Spleen (tissue), 11 donors: ENCODE data around the gene NAA30. TPM values are rescaled to one million over a fixed set of nuclear protein-coding genes. Genes with fewer than 3 reads are reported as not detected.

Source experiments
- DNase-seq: peaks from one replicate; pipeline ENCODE4 v3.0.0-alpha.2; 2020
- H3K27ac ChIP-seq, 8 donors: fragments of 200-600 bp; sonication (generic) in 7 of 8; 1 replicate in 4 of 8; 2 replicates in 4 of 8; pipeline versions ENCODE4 v1.5.0 to v1.8.0; 2016 to 2021; ENCODE audit warnings: inconsistent platforms in 4 of 8, mild to moderate bottlenecking in 4 of 8, moderate library complexity in 1 of 8
- H3K27me3 ChIP-seq, 7 donors: fragments of 200-600 bp; sonication (generic) in 6 of 7; replicated peaks in 1 of 7; 1 replicate in 4 of 7; 2 replicates in 3 of 7; pipeline versions ENCODE4 v1.5.0 to v1.8.0; 2016 to 2021; ENCODE audit warnings: inconsistent platforms in 3 of 7, mild to moderate bottlenecking in 1 of 7
- H3K36me3 ChIP-seq, 6 donors: fragments of 200-600 bp; sonication (generic) in 5 of 6; 1 replicate in 4 of 6; 2 replicates in 2 of 6; pipeline versions ENCODE4 v1.5.0 to v1.8.0; 2016 to 2021; ENCODE audit warnings: inconsistent platforms in 2 of 6
- H3K4me1 ChIP-seq, 6 donors: fragments of 200-600 bp; sonication (generic) in 5 of 6; 1 replicate in 3 of 6; 2 replicates in 3 of 6; pipeline versions ENCODE4 v1.5.0 to v1.8.0; 2016 to 2021; ENCODE audit warnings: inconsistent platforms in 3 of 6
- H3K4me3 ChIP-seq, 8 donors: fragments of 200-600 bp; sonication (generic) in 7 of 8; 1 replicate in 4 of 8; 2 replicates in 4 of 8; pipeline versions ENCODE4 v1.5.0 to v1.8.0; 2016 to 2021; ENCODE audit warnings: inconsistent platforms in 4 of 8, mild to moderate bottlenecking in 4 of 8, moderate library complexity in 2 of 8
- H3K9me3 ChIP-seq, 8 donors: fragments of 200-600 bp; sonication (generic) in 7 of 8; 1 replicate in 4 of 8; 2 replicates in 4 of 8; pipeline versions ENCODE4 v1.5.0 to v1.8.0; 2016 to 2021; ENCODE audit warnings: inconsistent platforms in 4 of 8
- POLR2A ChIP-seq, 3 donors: fragments of 450-650 bp; IDR thresholded peaks; one replicate each; pipeline ENCODE4 v1.5.1; 2017; ENCODE audit warnings: antibody characterized with exemption in 3 of 3, mild to moderate bottlenecking in 1 of 3
- POLR2AphosphoS5 ChIP-seq, 3 donors: sonication (generic); formaldehyde crosslinking; IDR thresholded peaks; one replicate each; pipeline ENCODE4 v1.5.1; 2017; ENCODE audit warnings: antibody characterized with exemption in 3 of 3
- WGBS, 5 donors: extraction: QIAGEN DNeasy Blood & Tissue Kit in 3 of 5; methylation state at CpG; one replicate each; pipeline versions ENCODE4 v1.1.5 to v1.1.7; 2013 to 2018; 5-methylcytosine and 5-hydroxymethylcytosine counted together
- intact Hi-C: fragments of 100-400 bp; cut with DNase I; formaldehyde crosslinking; loops from one replicate; pipeline ENCODE4 v1.15.0; 2023; ENCODE audit warnings: low total_unique reads
- polyA plus RNA-seq, 3 donors: library from polyadenylated mRNA; stranded (reverse); fragments of 200-250 nt; gene quantifications; one replicate each; pipeline ENCODE4 v1.2.1, GENCODE V29; 2013
- total RNA-seq, 7 donors: library from RNA; depleted of rRNA in 3 of 7; stranded (reverse); fragments of >200 nt in 3 of 7; fragmentation: NEBNext Ultra II Directional in 4 of 7; extraction: Animal tissue kit (Norgen Biotek cat#: 25700) in 4 of 7; gene quantifications; one replicate each; pipeline versions ENCODE4 v1.1.0 to v1.2.1, GENCODE V29; 2016 to 2021
- TF ChIP-seq, protein P1 (sequence below), 11 experiments: fragments of 200-600 bp in 7 of 11; fragments of 450-650 bp in 4 of 11; sonication (generic) in 4 of 11; IDR thresholded peaks in 8 of 11; conservative IDR thresholded peaks in 3 of 11; 1 replicate in 7 of 11; 2 replicates in 4 of 11; pipeline versions ENCODE4 v1.4.0 to v1.8.0; 2016 to 2021; ENCODE audit warnings: antibody characterized with exemption in 11 of 11, inconsistent platforms in 4 of 11, mild to moderate bottlenecking in 1 of 11
- donor health status: healthy with polysubstance abuse.
- donor health status: DM: no; HTN: no; CAD: no; lungs with moderate emphysema.
- donor health status: DM: no; HTN: no; CAD: no.
- donor health status: Bipolar disorder and iron deficiency.
- donor health status: healthy.
- donor health status: DM: no; HTN: no; CAD: no.
- donor health status: DM: yes; HTN: yes; CAD: no.

The NAA30 gene
- total and polyA plus RNA-seq, 10 donors, result 2.8 to 24.4 (median 16.2) TPM

DNA sequence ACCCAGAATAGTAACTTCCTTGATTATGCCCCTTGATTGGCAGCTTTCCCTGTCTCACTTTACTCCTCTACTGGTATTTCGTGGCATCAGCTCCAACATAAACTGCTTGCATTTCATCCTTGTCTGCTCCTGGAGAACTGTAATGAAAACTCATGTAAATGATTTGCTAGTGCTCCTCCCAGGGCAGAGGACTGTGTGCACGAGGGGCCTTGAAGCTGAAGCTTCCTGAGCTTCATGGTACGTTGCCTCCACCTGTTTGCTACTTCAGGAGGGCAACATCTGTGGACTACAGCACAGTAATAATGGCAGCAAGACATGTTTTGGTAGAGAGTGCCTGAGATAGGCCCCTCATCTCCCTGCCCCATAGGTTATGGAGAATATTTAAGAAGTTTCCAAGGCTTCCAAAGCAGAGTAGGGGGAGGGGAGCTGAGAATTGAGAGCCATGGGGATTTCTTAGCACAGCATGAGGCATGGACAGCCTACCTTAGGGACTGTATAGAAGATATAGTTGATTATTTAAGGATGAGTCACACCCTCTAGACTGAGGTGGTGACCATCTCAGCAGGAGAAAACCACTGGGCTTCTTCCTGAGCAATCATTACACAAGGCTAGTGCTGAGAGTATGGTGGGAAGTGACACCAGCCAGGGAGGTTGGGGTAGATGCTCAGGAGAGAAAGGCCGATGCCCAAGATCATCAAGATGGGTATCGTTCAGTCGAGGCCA lies 73.8 kb downstream of the NAA30 start:
- no peak for DNase-seq
- no peak overlapping the region for H3K4me3 ChIP-seq
- H3K36me3 ChIP-seq, result no peaks in the 10 kb centered on the region
- 65 to 79% (median 76%) methylated on average over 6 of the region's 6 CpGs for WGBS, 5 donors
- intact Hi-C loops, result no loop called here
- TF ChIP-seq, protein P1, sequence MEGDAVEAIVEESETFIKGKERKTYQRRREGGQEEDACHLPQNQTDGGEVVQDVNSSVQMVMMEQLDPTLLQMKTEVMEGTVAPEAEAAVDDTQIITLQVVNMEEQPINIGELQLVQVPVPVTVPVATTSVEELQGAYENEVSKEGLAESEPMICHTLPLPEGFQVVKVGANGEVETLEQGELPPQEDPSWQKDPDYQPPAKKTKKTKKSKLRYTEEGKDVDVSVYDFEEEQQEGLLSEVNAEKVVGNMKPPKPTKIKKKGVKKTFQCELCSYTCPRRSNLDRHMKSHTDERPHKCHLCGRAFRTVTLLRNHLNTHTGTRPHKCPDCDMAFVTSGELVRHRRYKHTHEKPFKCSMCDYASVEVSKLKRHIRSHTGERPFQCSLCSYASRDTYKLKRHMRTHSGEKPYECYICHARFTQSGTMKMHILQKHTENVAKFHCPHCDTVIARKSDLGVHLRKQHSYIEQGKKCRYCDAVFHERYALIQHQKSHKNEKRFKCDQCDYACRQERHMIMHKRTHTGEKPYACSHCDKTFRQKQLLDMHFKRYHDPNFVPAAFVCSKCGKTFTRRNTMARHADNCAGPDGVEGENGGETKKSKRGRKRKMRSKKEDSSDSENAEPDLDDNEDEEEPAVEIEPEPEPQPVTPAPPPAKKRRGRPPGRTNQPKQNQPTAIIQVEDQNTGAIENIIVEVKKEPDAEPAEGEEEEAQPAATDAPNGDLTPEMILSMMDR (IDR thresholded peaks at IDR 0.05 in 8 of 11, conservative IDR thresholded peaks at IDR 0.05 in 3 of 11), result no peak
- TF ChIP-seq POLR2A (IDR thresholded peaks at IDR 0.05) (no peak), POLR2AphosphoS5 (IDR thresholded peaks at IDR 0.05) (no peak)
- no peaks in the 10 kb centered on the region for H3K4me1 ChIP-seq
- H3K9me3 ChIP-seq, result no peaks in the 10 kb centered on the region
- H3K27ac ChIP-seq, result no peak overlapping the region
- H3K27me3 ChIP-seq, result no peaks in the 10 kb centered on the region

Other genes starting within 250 kb of the NAA30 start
- 10 to 100 TPM; 48.6 to 77.2 (median 60.6) TPM for gene EXOC5, start 121.7 kb upstream of the NAA30 start, total RNA-seq
- 10 to 100 TPM in 2 of 3 donors, 1 to 10 TPM in 1; 8.8 to 14.4 (median 12.2) TPM for gene EXOC5, start 121.7 kb upstream of the NAA30 start, polyA plus RNA-seq
- gene AP5M1, start 121.6 kb upstream of the NAA30 start, total RNA-seq, result 10 to 100 TPM; 31.5 to 47.9 (median 43.7) TPM
- gene AP5M1, start 121.6 kb upstream of the NAA30 start, polyA plus RNA-seq, result 1 to 10 TPM; 6.1 to 8.8 (median 6.9) TPM
- gene CCDC198, start 103.3 kb downstream of the NAA30 start, total RNA-seq, result not detected
- gene CCDC198, start 103.3 kb downstream of the NAA30 start, polyA plus RNA-seq, result not detected